B cell (primary cell): Measurements from ENCODE around the gene CAPRIN1. TPM values are rescaled to one million over a fixed set of nuclear protein-coding genes. Genes with fewer than 3 reads are reported as not detected.

Experiments used
- ATAC-seq: fragments of 200-7000 bp; cut with Tn5 transposase; one replicate; pipeline ENCODE4 v1.10.0; 2021; ENCODE audit warnings: low read depth, mild to moderate bottlenecking, moderate number of reproducible peaks, moderate library complexity
- CTCF ChIA-PET: fragments of 350-600 bp; sonication (Branson Sonifier 250); formaldehyde crosslinking; loops from one replicate; lab custom pipeline; 2021; ENCODE audit warnings: antibody characterized with exemption, inconsistent platforms; lab: Charles Lee
- POLR2A ChIA-PET: fragments of 350-600 bp; sonication (Branson Sonifier 250); formaldehyde crosslinking; loops from one replicate; lab custom pipeline; 2021; ENCODE audit warnings: antibody characterized with exemption; lab: Charles Lee
- DNase-seq: peaks from one replicate; pipeline ENCODE4 v3.0.0; 2013
- H2AFZ ChIP-seq: 2 replicates; pipeline ENCODE4 v1.6.1; 2012; ENCODE audit warnings: mild to moderate bottlenecking, low read depth, low read length; ENCODE audit not compliant: insufficient read depth, poor library complexity, severe bottlenecking
- H3K27ac ChIP-seq, 2 donors: 1 replicate in 1 of 2; 2 replicates in 1 of 2; pipeline ENCODE4 v1.5.1; 2012 to 2013; ENCODE audit warnings: low read length in 2 of 2, mild to moderate bottlenecking in 2 of 2, moderate library complexity in 1 of 2
- H3K27me3 ChIP-seq, 4 experiments: fragments of 200-600 bp in 1 of 4; sonication (generic) in 1 of 4; replicated peaks in 1 of 4; 1 replicate in 2 of 4; 2 replicates in 2 of 4; pipeline versions ENCODE4 v1.6.1 to v1.7.0; 2013 to 2016; ENCODE audit warnings: low read length in 3 of 4, mild to moderate bottlenecking in 2 of 4, mixed read lengths in 1 of 4, moderate library complexity in 1 of 4; ENCODE audit not compliant: insufficient read depth in 4 of 4, control insufficient read depth in 3 of 4; ENCODE audit errors: control extremely low read depth in 1 of 4
- H3K36me3 ChIP-seq, 2 experiments: replicated peaks in 1 of 2; 1 replicate in 1 of 2; 2 replicates in 1 of 2; pipeline versions ENCODE4 v1.6.1 to v1.7.1; 2013; ENCODE audit warnings: low read length in 1 of 2; ENCODE audit not compliant: insufficient read depth in 2 of 2, control insufficient read depth in 1 of 2; ENCODE audit errors: control extremely low read depth in 1 of 2, extremely low read depth in 1 of 2
- H3K4me1 ChIP-seq, 2 donors: fragments of 200-600 bp in 1 of 2; sonication (generic) in 1 of 2; 1 replicate in 1 of 2; 2 replicates in 1 of 2; pipeline versions ENCODE4 v1.5.1 to v1.6.1; 2013 to 2017; ENCODE audit warnings: low read length in 2 of 2; ENCODE audit not compliant: control insufficient read depth in 2 of 2, insufficient read depth in 2 of 2
- H3K4me2 ChIP-seq: replicated peaks from 2 replicates; pipeline ENCODE3; 2012; ENCODE audit warnings: mild to moderate bottlenecking, low read depth, low read length; ENCODE audit not compliant: poor library complexity, severe bottlenecking
- H3K4me3 ChIP-seq, 5 experiments: fragments of 200-600 bp in 1 of 5; sonication (generic) in 1 of 5; 1 replicate in 3 of 5; 2 replicates in 2 of 5; pipeline versions ENCODE4 v1.5.1 to v1.7.0; 2011 to 2016; ENCODE audit warnings: low read length in 4 of 5, mild to moderate bottlenecking in 4 of 5, low read depth in 2 of 5, control low read depth in 1 of 5, moderate library complexity in 1 of 5; ENCODE audit not compliant: insufficient read depth in 1 of 5; ENCODE audit errors: control extremely low read depth in 1 of 5, extremely low read depth in 1 of 5
- H3K79me2 ChIP-seq: fragments of 200-600 bp; sonication (generic); one replicate; pipeline ENCODE4 v1.6.0; 2016; ENCODE audit warnings: low read length; ENCODE audit not compliant: control insufficient read depth, insufficient read depth
- H3K9ac ChIP-seq: fragments of 200-600 bp; sonication (generic); 2 replicates; pipeline ENCODE4 v1.6.1; 2017; ENCODE audit warnings: mild to moderate bottlenecking, low read length, moderate library complexity
- H3K9me3 ChIP-seq, 3 donors: one replicate each; pipeline versions ENCODE4 v1.6.1 to v1.7.1; 2013; ENCODE audit warnings: low read length in 2 of 3; ENCODE audit not compliant: control insufficient read depth in 2 of 3, insufficient read depth in 1 of 3; ENCODE audit errors: control extremely low read depth in 1 of 3
- H4K20me1 ChIP-seq: 2 replicates; pipeline ENCODE4 v1.6.0; 2012; ENCODE audit warnings: mild to moderate bottlenecking, low read length; ENCODE audit not compliant: insufficient read depth, control insufficient read depth, poor library complexity, severe bottlenecking
- H3K27ac Mint-ChIP-seq: one replicate; pipeline ENCODE4 v1.8.0; 2021; ENCODE audit warnings: mixed read lengths
- H3K27me3 Mint-ChIP-seq: one replicate; pipeline ENCODE4 v1.8.0; 2021; ENCODE audit warnings: mixed read lengths
- H3K4me1 Mint-ChIP-seq: one replicate; pipeline ENCODE4 v1.8.0; 2021; ENCODE audit warnings: mixed read lengths
- H3K4me3 Mint-ChIP-seq: one replicate; pipeline ENCODE4 v1.8.0; 2021; ENCODE audit warnings: mixed read lengths
- H3K9me3 Mint-ChIP-seq: one replicate; pipeline ENCODE4 v1.8.0; 2022; ENCODE audit warnings: mixed read lengths; ENCODE audit not compliant: insufficient read depth
- CTCF ChIP-seq: fragments of 200-600 bp; IDR thresholded peaks from one replicate; pipeline ENCODE4 v1.8.0; 2022; ENCODE audit warnings: antibody characterized with exemption, mild to moderate bottlenecking
- EZH2 ChIP-seq: IDR thresholded peaks from 2 replicates; pipeline ENCODE4 v1.6.1; 2012; ENCODE audit warnings: borderline replicate concordance, low read depth, mild to moderate bottlenecking, moderate library complexity, low read length; ENCODE audit not compliant: insufficient read depth, poor library complexity, severe bottlenecking
- WGBS: methylation state at CpG from one replicate; pipeline ENCODE4 v1.1.5; 2013; ENCODE audit warnings: missing lambda C conversion rate; ENCODE audit not compliant: insufficient coverage; 5-methylcytosine and 5-hydroxymethylcytosine counted together
- intact Hi-C: fragments of 100-400 bp; cut with micrococcal nuclease; formaldehyde crosslinking; loops from one replicate; pipeline ENCODE4 v1.10.0; 2022
- polyA plus RNA-seq: library from polyadenylated mRNA; depleted of rRNA; stranded (reverse); fragments of >200 nt; gene quantifications from 2 replicates; pipeline ENCODE4 v1.2.3, GENCODE V29; 2012
- total RNA-seq, 2 donors: library from RNA; stranded (reverse); fragments of 120-200 nt in 1 of 2; gene quantifications; 1 replicate in 1 of 2; 2 replicates in 1 of 2; pipeline versions ENCODE4 v1.2.3 to v1.2.4, GENCODE V29; 2013 to 2022

Gene CAPRIN1
- total and polyA plus RNA-seq, 2 donors (not counting 1 experiment from before 2014, with no cell fraction given): 31.7 to 133 TPM

- peaks cover 95% of the 10 kb centered on the region for H4K20me1 ChIP-seq
Measured at GRCh38 chr11:34064291-34064690, 12.8 kb downstream of the CAPRIN1 start.

More at GRCh38 chr11:34064291-34064690, 12.8 kb downstream of the CAPRIN1 start:
- Mint-ChIP-seq H3K27ac (no peak overlapping the region), H3K9me3 (no peaks in the 10 kb centered on the region), H3K27me3 (no peaks in the 10 kb centered on the region), H3K4me3 (no peak overlapping the region), H3K4me1 (peaks cover 57% of the 10 kb centered on the region)
- no peak for DNase-seq
- H3K27ac ChIP-seq: no peak overlapping the region
- POLR2A ChIA-PET: no interaction called here
- intact Hi-C loops: no loop called here
- no peak overlapping the region for H2AFZ ChIP-seq
- no peak overlapping the region for H3K9ac ChIP-seq
- no peak overlapping the region for H3K4me2 ChIP-seq
- peaks cover 18 to 19% of the 10 kb centered on the region in 2 donors for H3K4me1 ChIP-seq
- H3K4me3 ChIP-seq: no peak overlapping the region
- H3K36me3 ChIP-seq: peaks cover 7 to 27% of the 10 kb centered on the region in 2 experiments
- ATAC-seq: no peak
- peaks cover 100% of the 10 kb centered on the region for H3K79me2 ChIP-seq
- WGBS: no CpG with 5 or more reads among the region's 2 CpGs
- H3K27me3 ChIP-seq: no peaks in the 10 kb centered on the region
- no peak for TF ChIP-seq CTCF
- no peak for TF ChIP-seq EZH2
- CTCF ChIA-PET: interaction anchor here (1.2 to 1.3 kb wide), 2 partner anchors 68 to 76 kb away, joined by 3 read pairs; no protein-coding TSS in a partner anchor
- H3K9me3 ChIP-seq: no peaks in the 10 kb centered on the region
